Measurements from ENCODE around the gene SNX1.

Gene SNX1

GRCh38 chr15:64156652-64157331 lies 61.0 kb downstream of the SNX1 start:
- Mint-ChIP-seq H3K9me3 (no peaks in the 10 kb centered on the region), H3K4me3 (no peak overlapping the region), H3K36me3 (peaks cover 57% of the 10 kb centered on the region), H3K27me3 (no peaks in the 10 kb centered on the region), H3K4me1 (peaks cover 77% of the 10 kb centered on the region), H3K27ac (peak overlapping the region; percentile 53)
- ATAC-seq, result no peak

- H3K4me1 Mint-ChIP-seq, result peaks cover 79% of the 10 kb centered on the region
- H3K9me3 Mint-ChIP-seq, result no peaks in the 10 kb centered on the region
- H3K4me3 Mint-ChIP-seq, result no peak overlapping the region
- H3K27ac Mint-ChIP-seq, result peak overlapping the region; percentile 53
- H3K36me3 Mint-ChIP-seq, result peaks cover 61% of the 10 kb centered on the region
- H3K27me3 Mint-ChIP-seq, result no peaks in the 10 kb centered on the region
- ATAC-seq, result no peak
Observed at GRCh38 chr15:64157599-64158125, 61.9 kb downstream of the SNX1 start.

- Mint-ChIP-seq H3K9me3 (no peaks in the 10 kb centered on the region), H3K27ac (peak overlapping the region; percentile 53), H3K27me3 (no peaks in the 10 kb centered on the region), H3K36me3 (peaks cover 61% of the 10 kb centered on the region), H3K4me3 (peak overlapping the region; percentile 36), H3K4me1 (peaks cover 74% of the 10 kb centered on the region)
- ATAC-seq, result no peak
Observed at GRCh38 chr15:64158363-64159134, 62.8 kb downstream of the SNX1 start.

GRCh38 chr15:64161688-64162477 lies 66.1 kb downstream of the SNX1 start:
- ATAC-seq, result no peak
- H3K4me1 Mint-ChIP-seq, result peaks cover 65% of the 10 kb centered on the region

GRCh38 chr15:64162478-64162868 lies 66.7 kb downstream of the SNX1 start:
- ATAC-seq, result peak; percentile 51

More at GRCh38 chr15:64161688-64162477, 66.1 kb downstream of the SNX1 start:
- no peaks in the 10 kb centered on the region for H3K9me3 Mint-ChIP-seq
- peaks cover 37% of the 10 kb centered on the region for H3K36me3 Mint-ChIP-seq
- H3K4me3 Mint-ChIP-seq, result peak overlapping the region; percentile 96
- H3K27me3 Mint-ChIP-seq, result no peaks in the 10 kb centered on the region
- peak overlapping the region; percentile 91 for H3K27ac Mint-ChIP-seq

GRCh38 chr15:64162869-64163658 lies 67.3 kb downstream of the SNX1 start, which contains the start of gene PPIB:
PPIB (minus strand) TSS chr15:64163022; CDS start chr15:64162986, 36 bp downstream.
- peaks cover 55% of the 10 kb centered on the region for H3K4me1 Mint-ChIP-seq
- peak; percentile 98 for ATAC-seq
- no peaks in the 10 kb centered on the region for H3K27me3 Mint-ChIP-seq
- no peaks in the 10 kb centered on the region for H3K9me3 Mint-ChIP-seq
- H3K4me3 Mint-ChIP-seq, result peak within 1 kb of the TSS; percentile 96
- peaks cover 27% of the 10 kb centered on the region for H3K36me3 Mint-ChIP-seq
- peak within 1 kb of the TSS; percentile 91 for H3K27ac Mint-ChIP-seq

More at GRCh38 chr15:64162478-64162868, 66.7 kb downstream of the SNX1 start:
- Mint-ChIP-seq H3K36me3 (peaks cover 31% of the 10 kb centered on the region), H3K4me1 (peaks cover 60% of the 10 kb centered on the region), H3K4me3 (peak overlapping the region; percentile 96), H3K27ac (peak overlapping the region; percentile 91), H3K9me3 (no peaks in the 10 kb centered on the region), H3K27me3 (no peaks in the 10 kb centered on the region)

GRCh38 chr15:64163659-64164362 lies 68.0 kb downstream of the SNX1 start:
- peaks cover 20% of the 10 kb centered on the region for H3K36me3 Mint-ChIP-seq
- no peaks in the 10 kb centered on the region for H3K9me3 Mint-ChIP-seq
- no peaks in the 10 kb centered on the region for H3K27me3 Mint-ChIP-seq
- H3K4me3 Mint-ChIP-seq, result peak overlapping the region; percentile 87
- peak; percentile 21 for ATAC-seq
- H3K4me1 Mint-ChIP-seq, result peaks cover 47% of the 10 kb centered on the region
- H3K27ac Mint-ChIP-seq, result peak overlapping the region; percentile 91

- no peak for ATAC-seq
- Mint-ChIP-seq H3K9me3 (no peaks in the 10 kb centered on the region), H3K4me1 (peaks cover 41% of the 10 kb centered on the region), H3K27ac (peak overlapping the region; percentile 91), H3K4me3 (peak overlapping the region; percentile 87), H3K27me3 (no peaks in the 10 kb centered on the region), H3K36me3 (peaks cover 15% of the 10 kb centered on the region)
Observed at GRCh38 chr15:64164436-64164835, 68.7 kb downstream of the SNX1 start.

GRCh38 chr15:64166102-64166890 lies 70.5 kb downstream of the SNX1 start:
- ATAC-seq, result no peak
- Mint-ChIP-seq H3K4me3 (no peak overlapping the region), H3K9me3 (no peaks in the 10 kb centered on the region), H3K36me3 (peaks cover 13% of the 10 kb centered on the region), H3K27me3 (no peaks in the 10 kb centered on the region), H3K27ac (no peak overlapping the region), H3K4me1 (peaks cover 32% of the 10 kb centered on the region)

- Mint-ChIP-seq H3K4me3 (peak overlapping the region; percentile 52), H3K4me1 (peaks cover 20% of the 10 kb centered on the region), H3K27me3 (no peaks in the 10 kb centered on the region), H3K9me3 (no peaks in the 10 kb centered on the region), H3K27ac (peak overlapping the region; percentile 68), H3K36me3 (peaks cover 11% of the 10 kb centered on the region)
- peak; percentile 98 for ATAC-seq
Observed at GRCh38 chr15:64180235-64180824, 84.5 kb downstream of the SNX1 start.

- Mint-ChIP-seq H3K27ac (no peak overlapping the region), H3K36me3 (no peaks in the 10 kb centered on the region), H3K4me1 (peaks cover 20% of the 10 kb centered on the region), H3K9me3 (no peaks in the 10 kb centered on the region), H3K27me3 (no peaks in the 10 kb centered on the region), H3K4me3 (no peak overlapping the region)
- ATAC-seq, result no peak
Observed at GRCh38 chr15:64182859-64183370, 87.1 kb downstream of the SNX1 start.

- no peak overlapping the region for H3K4me3 Mint-ChIP-seq
Observed at GRCh38 chr15:64185146-64185911, 89.5 kb downstream of the SNX1 start.

More at GRCh38 chr15:64185146-64185911, 89.5 kb downstream of the SNX1 start:
- no peak overlapping the region for H3K27ac Mint-ChIP-seq
- H3K36me3 Mint-ChIP-seq, result peaks cover 6% of the 10 kb centered on the region
- no peak for ATAC-seq
- H3K4me1 Mint-ChIP-seq, result peaks cover 10% of the 10 kb centered on the region
- no peaks in the 10 kb centered on the region for H3K9me3 Mint-ChIP-seq
- H3K27me3 Mint-ChIP-seq, result no peaks in the 10 kb centered on the region

All from stimulated activated memory B cell treated with anti-CD40 and anti-IgM and Interleukin-4, amounts not matched to agents 10 μg/mL and 1 μg/mL and 100 μg/mL, for 72 hours (primary cell).